ENCODE results near the gene FAM83B.
"Not testable (repeated sequence)": the region's sequence is repeated elsewhere in the genome, so short reads cannot be mapped to it uniquely, and the experiment has no call there.

The FAM83B gene

GRCh38 chr6:54860739-54861138 is 14.2 kb downstream of the FAM83B start:
- DNase-seq: no peak

- no peak for DNase-seq
Measured at GRCh38 chr6:54861905-54862616, 15.5 kb downstream of the FAM83B start.

GRCh38 chr6:54864272-54864671 is 17.7 kb downstream of the FAM83B start:
- DNase-seq: no peak

- DNase-seq: no peak
Measured at GRCh38 chr6:54865091-54865631, 18.6 kb downstream of the FAM83B start.

GRCh38 chr6:54868556-54868955 is 22.0 kb downstream of the FAM83B start:
- no peak for DNase-seq

- no peak for DNase-seq
Measured at GRCh38 chr6:54873599-54873998, 27.0 kb downstream of the FAM83B start.

GRCh38 chr6:54874349-54875048 is 27.9 kb downstream of the FAM83B start:
- DNase-seq: no peak

GRCh38 chr6:54875539-54875938 is 29.0 kb downstream of the FAM83B start:
- no peak for DNase-seq

GRCh38 chr6:54876365-54876764 is 29.8 kb downstream of the FAM83B start:
- no peak for DNase-seq

- no peak for DNase-seq
Measured at GRCh38 chr6:54876871-54877270, 30.3 kb downstream of the FAM83B start.

GRCh38 chr6:54877713-54878317 is 31.2 kb downstream of the FAM83B start:
- no peak for DNase-seq

- no peak for DNase-seq
Measured at GRCh38 chr6:54878718-54879117, 32.1 kb downstream of the FAM83B start.

- DNase-seq: no peak
Measured at GRCh38 chr6:54879188-54879985, 32.8 kb downstream of the FAM83B start.

GRCh38 chr6:54881067-54881730 is 34.6 kb downstream of the FAM83B start:
- DNase-seq: no peak

- not testable (repeated sequence) for DNase-seq
Measured at GRCh38 chr6:54881891-54882290, 35.3 kb downstream of the FAM83B start.

- no peak for DNase-seq
Measured at GRCh38 chr6:54886932-54887584, 40.5 kb downstream of the FAM83B start.

- DNase-seq: no peak
Measured at GRCh38 chr6:54891536-54891935, 45.0 kb downstream of the FAM83B start.

- no peak for DNase-seq
Measured at GRCh38 chr6:54892831-54893230, 46.3 kb downstream of the FAM83B start.

- DNase-seq: no peak
Measured at GRCh38 chr6:54893818-54894217, 47.2 kb downstream of the FAM83B start.

- no peak for DNase-seq
Measured at GRCh38 chr6:54896302-54896701, 49.7 kb downstream of the FAM83B start.

- DNase-seq: no peak
Measured at GRCh38 chr6:54897462-54898189, 51.1 kb downstream of the FAM83B start.
